ENCODE results near the gene LRCH1. TPM values are rescaled to one million over a fixed set of nuclear protein-coding genes. Genes with fewer than 3 reads are reported as not detected.
A peak's percentile ranks its signal among the peaks of the same experiment; 100 is the strongest.

Gene LRCH1
- total RNA-seq, 1 experiment from 2014 or later, result 8.7 TPM

GRCh38 chr13:46639033-46639981 is 86.3 kb downstream of the LRCH1 start:
- no peak for DNase-seq (ENCODE audit: low read depth, low spot score)
- in situ Hi-C loops (cut with HindIII; ENCODE audit: low pct_unique_long_range_greater_than_20kb, low sequenced_read_pairs), result no loop called here

- in situ Hi-C loops (cut with HindIII; ENCODE audit: low pct_unique_long_range_greater_than_20kb, low sequenced_read_pairs), result no loop called here
- no peak for DNase-seq (ENCODE audit: low read depth, low spot score)
Measured at GRCh38 chr13:46640843-46641242, 87.9 kb downstream of the LRCH1 start.

DNA sequence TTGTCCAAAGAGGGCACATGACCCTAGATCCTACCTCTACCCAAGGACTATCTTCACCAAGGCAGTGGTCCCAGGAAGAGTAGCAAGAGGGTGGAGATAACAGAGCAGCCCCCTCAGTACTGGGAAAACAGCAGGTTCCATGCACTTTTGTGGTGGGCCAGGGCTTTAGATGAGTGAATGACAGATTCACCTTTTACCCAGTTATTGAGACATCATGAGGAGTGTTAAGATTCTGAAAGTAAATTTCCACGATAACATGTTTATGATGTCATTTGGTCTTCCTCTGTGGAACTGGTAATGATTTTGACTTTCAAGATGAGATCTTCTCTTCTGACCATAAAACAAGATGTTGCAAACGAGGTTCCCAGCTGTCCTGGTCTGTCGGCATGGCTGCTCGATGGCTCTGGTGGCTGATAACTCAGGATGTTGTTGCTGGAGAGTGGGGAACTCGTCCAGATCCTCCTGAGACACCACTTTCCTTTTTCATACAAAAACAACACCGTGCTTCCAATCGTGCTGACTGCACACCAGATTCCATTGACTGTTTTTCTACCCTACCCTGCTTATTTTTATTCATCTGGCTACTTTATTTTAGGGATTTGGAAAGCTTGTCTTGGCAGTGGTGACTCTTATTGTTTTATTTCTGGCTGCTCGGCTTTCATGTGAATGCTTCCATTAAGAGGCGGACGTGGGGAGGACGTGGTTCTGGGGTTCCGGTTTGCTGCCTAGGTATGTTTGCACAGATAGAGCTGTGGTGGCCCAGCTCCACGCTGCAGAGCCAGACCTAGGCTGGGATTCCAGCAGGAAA is 88.5 kb downstream of the LRCH1 start:
- no peak for DNase-seq (ENCODE audit: low read depth, low spot score)
- in situ Hi-C loops (cut with HindIII; ENCODE audit: low pct_unique_long_range_greater_than_20kb, low sequenced_read_pairs), result no loop called here

GRCh38 chr13:46642254-46642653 is 89.3 kb downstream of the LRCH1 start:
- in situ Hi-C loops (cut with HindIII; ENCODE audit: low pct_unique_long_range_greater_than_20kb, low sequenced_read_pairs), result no loop called here
- DNase-seq (ENCODE audit: low read depth, low spot score), result no peak

- in situ Hi-C loops (cut with HindIII; ENCODE audit: low pct_unique_long_range_greater_than_20kb, low sequenced_read_pairs), result no loop called here
- no peak for DNase-seq (ENCODE audit: low read depth, low spot score)
Measured at GRCh38 chr13:46643165-46643777, 90.3 kb downstream of the LRCH1 start.

DNA sequence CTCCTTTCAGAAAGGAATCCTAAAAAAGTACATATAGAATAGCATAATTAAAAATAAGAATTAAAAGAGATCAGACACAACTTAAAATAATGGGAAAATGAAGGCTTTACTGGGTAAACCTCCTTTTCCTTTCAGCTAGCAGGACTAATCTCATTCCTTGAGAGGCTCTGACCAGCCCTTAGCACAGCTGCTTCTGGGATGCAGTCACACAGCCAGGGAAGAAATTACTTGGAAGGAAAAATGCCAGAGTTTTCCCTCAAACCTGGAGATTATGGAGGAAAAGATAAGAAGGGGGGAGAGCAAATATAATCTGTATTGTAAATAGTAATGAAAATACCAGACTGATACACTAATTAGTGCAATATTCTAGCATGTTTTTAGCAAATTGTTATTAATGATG is 91.8 kb downstream of the LRCH1 start:
- no peak for DNase-seq (ENCODE audit: low read depth, low spot score)

GRCh38 chr13:46647512-46648065 is 94.6 kb downstream of the LRCH1 start:
- DNase-seq (ENCODE audit: low read depth, low spot score), result no peak
- in situ Hi-C loops (cut with HindIII; ENCODE audit: low pct_unique_long_range_greater_than_20kb, low sequenced_read_pairs), result no loop called here

More for the DNA sequence above, 91.8 kb downstream of the LRCH1 start:
- in situ Hi-C loops (cut with HindIII; ENCODE audit: low pct_unique_long_range_greater_than_20kb, low sequenced_read_pairs), result no loop called here

GRCh38 chr13:46648166-46648607 is 95.2 kb downstream of the LRCH1 start:
- peak; percentile 41 for DNase-seq (ENCODE audit: low read depth, low spot score)
- in situ Hi-C loops (cut with HindIII; ENCODE audit: low pct_unique_long_range_greater_than_20kb, low sequenced_read_pairs), result no loop called here

DNA sequence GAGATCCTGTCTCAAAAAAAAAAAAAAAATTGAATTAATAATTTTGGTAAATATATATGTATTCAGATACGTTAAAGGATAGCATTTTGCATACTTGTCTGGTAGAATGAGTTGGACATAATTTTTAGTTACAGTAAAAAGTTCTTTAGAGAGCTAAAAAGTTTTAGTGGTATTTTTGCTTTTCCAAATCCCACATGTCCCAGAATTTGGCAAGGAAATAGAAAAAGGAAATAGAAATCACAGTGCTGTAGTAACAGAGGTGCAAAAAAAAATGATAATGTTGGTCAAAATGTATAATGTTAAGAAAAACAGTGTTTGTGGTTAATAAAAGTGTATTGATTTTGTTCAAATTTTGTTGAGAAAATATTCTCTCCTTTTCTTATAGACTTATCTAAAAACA is 96.8 kb downstream of the LRCH1 start:
- in situ Hi-C loops (cut with HindIII; ENCODE audit: low pct_unique_long_range_greater_than_20kb, low sequenced_read_pairs), result no loop called here
- no peak for DNase-seq (ENCODE audit: low read depth, low spot score)

- in situ Hi-C loops (cut with HindIII; ENCODE audit: low pct_unique_long_range_greater_than_20kb, low sequenced_read_pairs), result no loop called here
- DNase-seq (ENCODE audit: low read depth, low spot score), result no peak
Measured at GRCh38 chr13:46654951-46655350, 102.0 kb downstream of the LRCH1 start.

GRCh38 chr13:46655377-46656180 is 102.6 kb downstream of the LRCH1 start:
- DNase-seq (ENCODE audit: low read depth, low spot score), result no peak
- in situ Hi-C loops (cut with HindIII; ENCODE audit: low pct_unique_long_range_greater_than_20kb, low sequenced_read_pairs), result no loop called here

GRCh38 chr13:46656786-46657185 is 103.8 kb downstream of the LRCH1 start:
- in situ Hi-C loops (cut with HindIII; ENCODE audit: low pct_unique_long_range_greater_than_20kb, low sequenced_read_pairs), result no loop called here

DNA sequence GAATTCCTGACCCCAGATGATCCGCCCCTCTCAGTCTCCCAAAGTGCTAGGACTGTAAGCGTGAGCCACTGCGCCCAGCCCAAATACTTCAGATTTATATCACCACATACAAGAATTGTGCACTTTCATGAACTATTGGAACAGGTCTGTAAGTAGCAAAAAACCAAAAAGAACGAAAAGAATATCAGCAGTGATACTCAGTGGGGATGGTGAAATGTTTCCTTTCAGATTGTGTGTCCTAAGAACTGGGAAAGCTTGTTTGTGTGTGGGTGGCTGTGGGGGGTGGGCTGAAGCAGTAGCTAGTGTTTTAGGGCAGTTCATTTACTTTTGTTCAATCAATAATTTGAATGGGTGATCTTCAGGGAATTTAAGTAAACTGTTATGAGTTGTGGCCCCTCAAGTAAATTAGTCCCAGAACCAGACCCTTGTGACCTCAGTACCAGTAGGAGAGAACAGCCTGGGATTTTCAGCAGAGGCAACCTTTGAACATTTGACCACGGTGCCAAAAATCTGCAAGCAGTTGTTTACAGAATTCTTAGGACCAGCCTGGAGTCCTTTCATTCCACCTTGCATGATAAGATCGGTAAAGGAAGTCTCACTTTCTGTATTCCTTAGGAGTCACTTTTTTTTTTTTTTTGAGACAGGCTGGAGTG is 106.6 kb downstream of the LRCH1 start:
- in situ Hi-C loops (cut with HindIII; ENCODE audit: low pct_unique_long_range_greater_than_20kb, low sequenced_read_pairs), result no loop called here
- no peak for DNase-seq (ENCODE audit: low read depth, low spot score)

More at GRCh38 chr13:46656786-46657185, 103.8 kb downstream of the LRCH1 start:
- no peak for DNase-seq (ENCODE audit: low read depth, low spot score)

- no peak for DNase-seq (ENCODE audit: low read depth, low spot score)
- in situ Hi-C loops (cut with HindIII; ENCODE audit: low pct_unique_long_range_greater_than_20kb, low sequenced_read_pairs), result no loop called here
Measured at GRCh38 chr13:46660416-46660815, 107.4 kb downstream of the LRCH1 start.

DNA sequence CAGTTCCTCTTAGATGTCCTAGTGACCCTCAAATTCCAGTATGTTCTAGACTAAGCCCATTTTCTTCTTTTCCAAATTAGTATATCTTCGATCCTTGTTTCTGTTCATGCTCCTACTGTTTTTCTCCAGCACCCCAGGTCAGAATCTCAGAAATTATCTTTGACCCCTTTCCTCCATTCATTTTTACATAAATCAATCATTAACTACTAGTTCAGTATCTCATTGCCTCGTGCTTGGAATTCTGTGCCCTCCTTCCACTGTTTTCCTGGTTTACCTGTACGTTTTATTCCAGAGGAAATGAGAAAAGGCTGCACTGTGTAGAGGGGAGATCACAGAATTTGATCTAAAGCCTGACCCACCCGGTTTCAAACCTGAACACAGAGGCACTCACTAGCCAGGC is 107.9 kb downstream of the LRCH1 start:
- in situ Hi-C loops (cut with HindIII; ENCODE audit: low pct_unique_long_range_greater_than_20kb, low sequenced_read_pairs), result no loop called here

DNA sequence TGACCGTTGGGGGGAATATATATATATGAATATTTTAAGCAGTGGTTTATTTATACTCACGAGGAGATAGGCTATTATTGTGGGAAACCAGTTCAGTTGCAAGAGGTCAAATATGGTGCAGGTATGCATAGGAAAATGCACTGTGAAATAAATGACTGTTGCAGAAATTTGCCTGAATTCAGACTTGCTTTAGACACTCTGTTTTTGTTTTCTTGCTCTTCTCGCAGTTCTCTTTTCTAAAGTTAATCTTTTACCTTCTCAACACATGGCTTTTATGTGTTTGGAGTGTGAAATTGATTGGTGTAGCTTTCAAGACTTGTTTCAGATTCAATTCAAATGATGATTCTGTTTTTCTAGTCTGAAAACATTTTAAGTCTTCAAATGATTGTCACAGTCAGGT is 109.7 kb downstream of the LRCH1 start:
- DNase-seq (ENCODE audit: low read depth, low spot score), result no peak
- in situ Hi-C loops (cut with HindIII; ENCODE audit: low pct_unique_long_range_greater_than_20kb, low sequenced_read_pairs), result no loop called here

More for the DNA sequence above, 107.9 kb downstream of the LRCH1 start:
- DNase-seq (ENCODE audit: low read depth, low spot score), result no peak

Data from SK-MEL-5 (cell line).